Hematopoietic multipotent progenitor cell treated with erythropoietin and hydrocortisone succinate and interleukin-3 and kit ligand, for 17 days (in vitro differentiated cells): ENCODE measurements around the gene CTTNBP2.
"Not testable (repeated sequence)": the region's sequence is repeated elsewhere in the genome, so short reads cannot be mapped to it uniquely, and the experiment has no call there.

Experiments
- DNase-seq: peaks from one replicate; pipeline ENCODE4 v3.0.0-alpha.2; 2015; ENCODE audit warnings: low spot score

CTTNBP2 gene

GRCh38 chr7:117731455-117731854, 141.8 kb downstream of the CTTNBP2 start:
- DNase-seq = no peak

GRCh38 chr7:117730390-117730789, 142.9 kb downstream of the CTTNBP2 start:
- DNase-seq = no peak

GRCh38 chr7:117728890-117729624, 144.2 kb downstream of the CTTNBP2 start:
- no peak for DNase-seq

DNA sequence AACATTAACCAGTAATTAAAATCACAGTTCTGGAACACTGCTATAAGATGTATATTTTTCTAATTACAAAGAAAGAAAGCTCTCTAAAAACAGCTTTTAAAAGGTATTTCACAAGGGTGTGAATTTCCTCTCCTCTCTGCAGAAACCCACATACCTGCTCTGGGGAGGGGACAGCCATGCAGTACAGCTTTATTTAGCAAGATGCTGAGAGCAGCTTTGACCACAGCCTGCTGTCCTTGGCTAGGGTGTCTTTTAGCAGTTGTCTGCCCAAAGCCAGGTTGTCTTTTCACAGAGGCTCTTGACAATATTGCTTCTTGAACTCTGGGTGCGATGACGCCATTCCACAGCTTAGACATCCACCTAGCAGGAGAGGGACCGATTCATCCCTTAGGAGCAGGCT, 148.3 kb downstream of the CTTNBP2 start:
- no peak for DNase-seq

DNA sequence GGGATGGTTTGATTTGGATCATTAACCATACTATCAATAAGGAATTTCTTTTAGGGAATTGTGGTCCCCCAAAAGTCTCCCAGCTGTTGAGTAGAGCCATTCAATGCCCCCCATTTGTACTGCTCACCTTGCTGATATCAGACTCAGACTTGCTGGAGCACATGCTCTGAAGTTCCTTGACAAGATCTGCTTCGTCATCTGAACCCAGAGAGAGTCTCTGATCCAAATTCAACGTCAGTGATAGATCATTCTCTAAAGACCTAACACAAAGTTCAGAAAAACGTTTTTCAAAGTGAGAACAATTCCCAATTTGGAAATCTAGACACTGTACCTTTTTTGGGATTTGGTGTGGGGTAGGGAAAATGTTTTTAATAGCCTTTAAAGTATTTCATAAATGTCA, 153.9 kb downstream of the CTTNBP2 start:
- DNase-seq = no peak

- no peak for DNase-seq
Observed at GRCh38 chr7:117718116-117718835, 155.0 kb downstream of the CTTNBP2 start.

- DNase-seq = no peak
Observed at GRCh38 chr7:117717357-117717756, 155.9 kb downstream of the CTTNBP2 start.

DNA sequence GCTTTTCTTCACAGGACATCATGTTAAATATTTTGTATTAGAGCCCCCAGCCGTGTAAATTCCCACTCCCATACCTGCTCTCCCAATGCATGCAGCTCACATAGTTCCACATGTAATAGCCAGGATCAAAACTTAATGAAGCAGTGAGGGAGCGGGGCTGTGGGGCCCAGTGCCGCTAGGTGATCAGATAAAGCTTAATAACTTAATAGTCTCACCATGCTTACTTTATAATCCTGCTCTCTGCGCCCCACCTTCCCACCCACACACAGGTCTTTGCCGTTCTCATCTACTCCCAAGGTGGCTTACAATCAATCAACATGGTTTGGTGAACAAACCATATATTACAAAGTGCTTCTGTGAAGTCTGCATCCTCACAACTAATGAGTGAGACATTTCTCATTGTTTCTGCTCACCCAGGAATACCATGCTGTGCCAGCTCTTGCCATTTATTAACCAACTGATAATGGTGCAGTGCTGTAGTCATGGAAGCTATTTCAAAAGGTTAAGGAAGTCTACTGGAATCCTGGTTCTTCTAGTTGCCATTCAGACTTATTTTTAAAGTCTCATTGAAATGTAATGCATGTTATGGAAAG, 156.4 kb downstream of the CTTNBP2 start:
- no peak for DNase-seq

DNA sequence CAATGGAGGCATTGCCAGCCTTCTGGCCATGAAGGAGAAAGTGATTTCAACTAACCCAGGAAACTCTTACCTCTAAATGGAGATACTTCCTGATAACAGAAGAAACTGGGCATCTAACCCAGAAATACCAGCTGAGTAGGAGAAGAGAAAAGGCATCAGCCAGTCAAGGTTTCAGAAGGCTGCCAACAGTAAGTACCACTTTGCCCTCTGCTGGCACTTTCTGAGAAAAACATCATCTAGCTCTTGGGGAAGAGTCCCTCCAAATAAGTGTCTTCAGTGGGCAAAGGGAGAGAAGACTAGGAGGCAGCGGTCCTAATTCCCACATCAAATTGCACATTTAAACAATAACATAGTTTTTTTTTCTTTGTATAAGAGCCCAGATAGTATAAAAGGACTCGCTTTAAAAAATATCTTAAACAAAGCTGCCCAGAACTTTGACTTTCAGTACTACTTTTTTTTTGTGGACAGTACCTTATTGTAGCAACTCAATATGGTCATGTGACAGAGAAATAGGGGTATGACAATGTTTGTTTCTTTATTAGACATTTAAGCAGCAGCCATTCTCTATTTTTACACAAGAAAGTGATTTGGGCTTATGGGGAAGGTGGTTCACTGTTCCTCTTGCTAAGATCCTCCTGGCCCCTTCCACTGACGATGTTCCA, 157.3 kb downstream of the CTTNBP2 start:
- DNase-seq = no peak

GRCh38 chr7:117711556-117711955, 161.7 kb downstream of the CTTNBP2 start:
- DNase-seq = no peak

- DNase-seq = not testable (repeated sequence)
Observed at GRCh38 chr7:117708173-117708572, 165.1 kb downstream of the CTTNBP2 start.

- no peak for DNase-seq
Observed at GRCh38 chr7:117707080-117707479, 166.2 kb downstream of the CTTNBP2 start.

DNA sequence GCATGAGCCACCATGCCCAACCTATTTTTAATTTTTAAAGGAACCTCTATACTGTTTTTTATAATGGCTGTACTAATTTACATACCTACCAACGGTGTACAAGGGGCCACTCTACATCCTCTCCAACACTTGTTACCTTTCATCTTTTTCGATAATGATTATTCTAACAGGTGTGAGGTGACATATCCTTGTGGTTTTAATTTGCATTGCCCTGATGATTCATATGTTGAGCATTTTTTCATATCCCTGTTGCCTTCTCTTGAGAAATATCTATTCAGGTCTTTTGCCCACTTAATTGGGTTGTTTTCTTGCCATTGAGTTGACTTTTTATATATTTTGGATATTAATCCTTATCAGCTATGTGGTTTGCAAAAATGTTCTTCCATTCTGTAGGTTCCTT, 167.0 kb downstream of the CTTNBP2 start:
- no peak for DNase-seq

- DNase-seq = no peak
Observed at GRCh38 chr7:117705630-117706029, 167.6 kb downstream of the CTTNBP2 start.

GRCh38 chr7:117704063-117704462, 169.2 kb downstream of the CTTNBP2 start:
- no peak for DNase-seq

DNA sequence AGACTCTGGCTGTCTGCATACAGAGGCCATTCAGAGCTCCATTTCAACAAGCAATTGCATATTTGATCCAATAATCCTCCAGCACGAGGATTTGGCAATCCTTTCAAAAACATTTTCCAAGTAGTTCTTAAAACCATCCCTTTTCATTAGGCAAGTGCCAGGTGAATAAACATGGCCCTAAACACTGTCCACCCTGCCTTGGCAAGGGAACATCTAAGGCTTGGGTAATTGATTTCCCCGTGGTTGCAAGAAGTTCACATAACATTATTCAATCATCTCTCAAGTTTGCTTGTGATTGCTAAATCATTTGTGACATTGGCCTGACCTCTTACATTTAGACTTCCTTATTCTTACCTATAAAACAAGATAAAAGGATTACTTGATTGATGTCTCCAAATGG, 175.2 kb downstream of the CTTNBP2 start:
- no peak for DNase-seq

GRCh38 chr7:117692338-117692737, 180.9 kb downstream of the CTTNBP2 start:
- DNase-seq = no peak

GRCh38 chr7:117690147-117690546, 183.1 kb downstream of the CTTNBP2 start:
- DNase-seq = no peak

DNA sequence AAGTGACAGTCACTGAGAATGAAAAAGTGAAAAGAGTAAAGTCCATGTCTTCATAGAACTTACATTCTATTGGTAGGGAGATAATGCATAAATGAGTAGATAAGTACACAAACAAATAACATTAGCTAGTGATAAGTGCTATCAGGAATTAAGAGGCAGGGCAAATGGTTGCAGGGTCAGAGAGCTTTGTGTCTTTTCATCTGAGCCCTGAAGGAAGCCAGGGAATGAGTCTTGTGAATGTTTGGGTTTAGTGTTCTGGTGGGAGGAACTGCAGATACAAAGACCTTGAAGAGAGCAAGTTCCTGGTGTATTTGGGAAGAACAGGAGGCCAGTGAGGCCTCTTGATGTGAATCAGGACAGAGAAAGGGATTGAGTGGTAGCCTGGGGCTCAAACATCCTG, 183.8 kb downstream of the CTTNBP2 start:
- no peak for DNase-seq

GRCh38 chr7:117688126-117688525, 185.1 kb downstream of the CTTNBP2 start:
- DNase-seq = no peak

GRCh38 chr7:117686311-117686935, 186.8 kb downstream of the CTTNBP2 start:
- DNase-seq = no peak

DNA sequence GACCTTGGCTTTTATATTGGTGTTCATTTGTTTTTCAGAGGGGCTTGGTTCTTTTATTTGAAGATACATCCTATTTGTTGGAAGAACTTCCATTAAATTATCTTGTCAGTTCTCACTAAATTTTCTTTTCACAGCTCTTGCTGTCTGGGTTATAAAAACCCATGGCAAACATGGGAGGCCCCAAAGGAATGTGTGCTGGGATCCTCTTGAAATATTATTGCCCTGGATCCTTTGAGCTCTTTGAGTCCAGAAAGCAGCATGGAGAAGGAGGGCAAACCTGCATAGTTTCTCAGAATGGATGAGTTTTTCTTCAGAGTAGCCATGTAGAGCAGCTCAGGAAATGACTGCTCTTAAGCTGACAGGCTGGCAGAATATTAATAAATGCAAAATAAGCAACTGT, 187.4 kb downstream of the CTTNBP2 start:
- DNase-seq = no peak
